Right lung (tissue), 5 donors: ENCODE measurements around the gene MAST4. TPM values are rescaled to one million over a fixed set of nuclear protein-coding genes. Genes with fewer than 3 reads are reported as not detected.

ENCODE experiments used
- DNase-seq, 2 donors: peaks; one replicate each; pipeline ENCODE4 v3.0.0-alpha.2; 2013
- polyA plus RNA-seq, 5 donors: library from polyadenylated mRNA; unstranded; fragments of 120-200 nt; gene quantifications; one replicate each; pipeline versions ENCODE4 v1.2.1 to v1.2.3, GENCODE V29; 2013; ENCODE audit warnings: inconsistent platforms in 1 of 5, low replicate concordance in 1 of 5; ENCODE audit not compliant: insufficient read length in 5 of 5, insufficient read depth in 1 of 5

MAST4 gene
- polyA plus RNA-seq, 5 donors: 33.7 to 51.2 (median 47.5) TPM

DNA sequence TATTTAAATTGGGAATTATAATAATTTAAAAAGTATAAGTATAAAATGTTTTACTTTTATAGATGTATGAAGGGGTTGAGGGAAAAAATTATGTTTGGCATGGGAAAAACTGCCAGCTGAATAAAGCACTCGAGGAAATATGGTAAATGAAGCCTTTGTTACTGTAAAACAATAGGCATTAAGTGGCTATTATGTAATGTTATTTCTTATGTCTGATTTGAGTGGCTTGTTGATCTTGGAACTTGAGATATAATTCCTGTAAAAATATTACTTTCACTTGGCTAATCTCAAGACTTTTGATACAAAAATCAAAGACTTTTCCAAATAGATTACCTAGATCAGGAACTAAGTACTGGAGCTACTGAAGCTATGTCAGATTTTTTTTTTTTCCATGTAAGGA lies 417.5 kb downstream of the MAST4 start:
- DNase-seq: no peak

DNA sequence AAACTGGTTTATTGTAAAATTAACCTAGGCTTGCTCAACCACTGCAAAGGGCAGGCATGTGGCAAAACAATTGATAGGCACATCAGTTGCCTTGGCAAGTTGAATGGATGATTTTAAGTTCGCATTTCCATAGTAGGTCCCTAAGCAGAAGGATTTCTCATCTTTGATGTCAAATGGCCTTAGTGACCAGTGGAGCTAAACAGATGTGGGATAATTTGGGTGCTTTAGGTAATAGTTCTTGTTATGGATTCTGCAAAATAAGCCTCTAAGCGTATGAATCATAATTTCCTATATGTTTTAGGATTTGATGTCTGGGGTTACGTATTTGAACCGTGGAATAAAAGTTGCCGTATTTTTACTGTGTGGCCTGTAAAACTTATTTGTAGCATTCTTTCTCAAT lies 418.0 kb downstream of the MAST4 start:
- no peak for DNase-seq

DNA sequence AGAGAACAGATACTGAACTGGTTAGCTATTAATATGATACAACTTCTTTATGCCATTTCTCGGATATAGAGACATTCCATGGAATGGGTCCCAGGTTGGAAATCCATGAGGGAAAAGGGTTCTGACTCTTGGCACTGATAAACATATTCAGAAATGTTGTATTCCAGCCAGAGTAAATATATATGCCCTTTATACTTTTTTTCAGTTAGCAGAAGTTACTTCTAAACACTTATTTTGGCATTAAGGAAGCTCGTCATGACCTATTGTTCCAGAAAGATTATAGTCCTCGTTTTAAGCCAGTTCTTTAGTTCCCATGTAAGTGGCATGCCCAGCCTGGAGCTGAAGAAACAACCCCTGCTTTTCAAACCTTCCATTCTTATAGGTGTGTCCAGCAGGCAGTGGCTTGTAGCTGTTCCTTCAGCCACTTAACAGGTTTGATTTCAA lies 418.8 kb downstream of the MAST4 start:
- DNase-seq: no peak

DNA sequence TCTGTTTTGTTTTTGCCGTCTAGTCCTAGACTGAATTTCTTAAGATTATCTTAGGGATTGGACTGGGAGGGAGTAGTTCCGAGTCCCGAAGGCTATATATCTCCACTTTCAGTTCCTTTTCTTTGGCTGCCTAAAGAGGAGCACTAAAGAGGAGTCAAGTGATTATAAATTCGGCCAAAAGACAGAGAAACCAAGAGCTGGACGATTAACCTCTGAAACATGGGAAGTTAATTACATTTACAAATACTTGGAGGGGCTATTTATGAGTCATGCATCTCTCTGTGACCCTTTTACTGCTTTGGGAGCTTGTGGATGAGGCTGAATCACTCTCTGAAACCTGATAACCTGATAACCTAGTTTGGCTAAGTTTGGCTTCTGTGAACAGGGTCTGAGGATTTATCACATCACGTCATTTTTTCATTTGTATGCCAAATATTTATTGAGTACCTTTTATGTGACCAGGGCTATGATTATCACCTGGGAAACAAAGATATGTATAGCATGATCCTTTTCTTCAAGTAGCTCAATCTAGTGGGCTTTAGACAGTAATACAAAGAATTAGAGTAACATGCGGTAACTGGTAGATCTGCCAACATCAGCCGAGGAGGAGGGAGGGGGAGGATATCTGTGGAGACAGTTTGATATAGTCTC lies 419.5 kb downstream of the MAST4 start:
- DNase-seq: no peak

DNA sequence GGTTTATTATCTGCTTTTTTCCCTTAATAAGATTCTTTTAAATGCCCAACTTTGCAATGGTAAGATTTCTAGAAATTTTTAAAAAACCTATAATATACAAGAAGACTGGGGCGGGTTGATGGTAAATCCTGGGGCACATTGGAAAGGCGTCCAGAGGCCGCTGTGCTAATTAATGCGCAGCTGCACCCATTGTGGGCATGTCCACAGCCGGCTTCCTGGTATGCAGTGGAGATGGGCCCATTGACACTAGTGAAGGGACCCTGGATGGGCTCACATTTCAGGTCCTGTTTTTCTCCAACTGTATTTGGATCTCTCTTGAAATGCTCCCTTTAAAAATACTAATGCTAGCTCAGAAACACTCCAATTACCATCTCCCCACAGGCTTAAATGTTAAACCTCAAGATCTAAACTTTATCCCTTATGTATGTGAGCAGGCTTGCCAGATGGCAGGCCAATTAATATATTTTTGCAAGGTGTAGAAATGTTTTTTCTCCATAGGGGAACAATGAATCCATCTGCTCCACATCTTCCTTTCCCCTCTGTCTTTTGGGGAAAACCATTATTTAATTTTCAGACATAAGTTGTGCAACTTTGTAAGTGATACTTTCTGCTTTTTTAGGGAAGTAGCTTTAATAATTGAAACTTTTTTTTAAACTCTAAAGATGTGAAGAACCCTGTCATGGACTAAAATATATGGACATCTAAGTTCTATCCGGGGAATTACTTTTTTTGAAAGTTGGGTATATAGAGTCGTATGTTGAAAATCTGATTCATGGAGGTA lies 423.1 kb downstream of the MAST4 start:
- no peak for DNase-seq

DNA sequence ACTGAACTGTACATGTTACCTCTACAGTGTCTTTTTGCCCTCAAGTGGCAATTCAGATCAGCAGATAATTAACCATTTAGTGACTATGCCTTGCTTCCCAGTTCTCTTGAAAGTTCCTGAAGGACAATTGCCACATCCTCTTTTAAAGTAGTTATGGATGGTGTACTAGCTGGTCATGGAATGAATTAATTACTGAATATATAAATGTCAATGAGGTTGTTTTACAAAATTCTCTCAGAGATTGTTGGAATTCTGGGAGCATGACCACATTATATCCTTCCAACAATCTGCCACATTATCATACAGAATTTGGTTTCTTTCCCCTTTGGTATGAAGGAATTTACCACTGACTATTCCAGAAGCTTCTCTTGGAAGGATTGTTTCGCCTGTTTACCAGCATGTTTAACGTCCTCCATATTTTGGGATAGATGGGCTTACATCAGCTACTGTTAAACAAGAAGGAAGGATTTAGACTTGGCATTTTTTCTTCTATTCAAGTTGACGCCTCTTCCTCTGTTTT lies 424.0 kb downstream of the MAST4 start:
- DNase-seq: no peak

DNA sequence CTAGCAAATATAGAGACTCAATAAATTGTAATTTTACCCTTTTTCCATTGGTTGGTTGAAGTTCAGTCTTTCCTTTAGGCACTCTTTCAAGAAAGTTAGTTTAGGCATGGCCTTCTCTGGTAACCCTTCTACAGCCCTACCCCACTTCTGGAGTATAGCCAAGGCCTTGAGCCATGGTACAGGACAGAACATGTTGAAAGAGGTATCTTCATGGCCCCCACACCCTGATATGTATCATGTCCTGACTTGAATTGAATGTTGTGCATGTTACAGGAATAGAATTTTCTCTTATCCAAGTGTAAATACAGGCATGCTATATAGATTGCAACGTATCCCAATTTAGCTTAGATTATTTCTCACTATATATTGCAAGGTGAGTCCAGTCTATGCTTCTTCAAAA lies 424.8 kb downstream of the MAST4 start:
- no peak for DNase-seq

DNA sequence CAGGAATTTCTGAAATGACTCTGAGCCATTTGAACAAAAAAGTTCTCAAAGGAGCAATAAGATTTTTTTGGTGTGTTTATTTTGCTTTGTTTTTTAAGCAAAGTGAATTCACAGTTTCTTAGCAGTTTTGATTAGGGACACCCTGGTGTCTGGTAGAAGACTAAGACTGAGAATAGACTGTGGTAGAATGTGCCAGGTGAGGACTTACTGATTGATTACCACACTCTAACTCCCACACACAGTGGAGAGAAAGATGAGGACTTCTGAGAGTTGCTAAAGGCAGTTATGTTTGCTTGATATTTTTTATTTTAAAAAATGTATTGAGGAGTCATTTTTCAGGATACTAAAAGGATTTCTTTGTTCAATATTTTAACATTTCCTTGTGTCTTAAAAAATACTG lies 425.3 kb downstream of the MAST4 start:
- no peak for DNase-seq

DNA sequence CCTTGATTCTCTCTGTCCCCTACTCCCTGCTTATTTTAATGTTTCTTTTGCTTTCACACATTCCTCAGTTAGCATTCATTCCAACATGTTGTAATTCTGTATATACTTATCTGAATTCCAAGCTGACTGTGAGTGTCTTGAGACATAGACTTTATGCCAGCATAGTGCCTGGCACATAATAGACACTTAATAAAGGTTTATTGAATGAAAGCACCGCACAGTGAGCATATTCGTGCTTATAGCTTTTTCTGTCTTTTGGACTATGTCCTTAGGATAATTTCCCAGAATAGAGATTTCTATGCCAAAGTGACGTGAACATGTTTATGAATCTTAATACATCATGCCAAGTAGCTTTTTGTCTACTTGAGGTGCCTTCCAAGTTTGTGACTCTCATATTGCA lies 425.8 kb downstream of the MAST4 start:
- DNase-seq: peak; percentile 79 to 90

DNA sequence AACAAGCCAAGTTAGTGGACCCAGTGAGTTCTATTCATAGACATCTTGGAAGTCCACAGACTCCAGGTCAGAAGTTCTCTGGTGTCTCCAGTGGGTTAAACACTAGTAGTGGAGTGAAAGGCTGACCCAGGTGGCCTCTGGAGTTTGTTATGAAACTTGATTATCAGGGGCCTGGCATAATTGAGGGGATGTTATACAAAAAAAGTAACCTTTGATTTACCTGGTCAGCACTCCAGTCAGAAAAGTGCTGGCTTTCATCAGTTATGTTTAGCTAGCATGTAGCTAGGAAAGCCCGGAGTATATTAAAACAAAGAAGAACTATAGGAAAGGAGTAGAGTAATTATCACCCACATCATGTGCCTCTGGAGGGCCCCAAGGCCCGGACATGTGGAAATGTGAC lies 429.3 kb downstream of the MAST4 start:
- DNase-seq: no peak

DNA sequence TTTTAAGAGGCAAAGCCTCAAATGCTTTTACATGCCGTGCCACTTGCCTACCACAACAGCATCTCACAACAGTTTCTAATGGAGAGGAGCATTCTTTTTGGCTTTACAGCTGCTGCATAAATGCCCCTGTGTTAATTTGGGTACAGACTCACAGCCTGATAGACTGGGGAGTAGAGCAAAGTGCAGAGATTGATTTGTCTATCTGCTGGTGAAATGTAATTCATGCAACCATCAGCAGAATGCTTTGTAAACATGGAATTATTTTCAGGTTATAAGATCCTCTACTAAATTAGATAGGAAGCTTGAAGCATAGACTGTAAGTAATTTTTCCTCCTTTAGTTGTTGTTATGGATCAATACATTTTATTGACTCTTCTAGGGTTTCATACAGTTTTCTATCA lies 430.1 kb downstream of the MAST4 start:
- no peak for DNase-seq

DNA sequence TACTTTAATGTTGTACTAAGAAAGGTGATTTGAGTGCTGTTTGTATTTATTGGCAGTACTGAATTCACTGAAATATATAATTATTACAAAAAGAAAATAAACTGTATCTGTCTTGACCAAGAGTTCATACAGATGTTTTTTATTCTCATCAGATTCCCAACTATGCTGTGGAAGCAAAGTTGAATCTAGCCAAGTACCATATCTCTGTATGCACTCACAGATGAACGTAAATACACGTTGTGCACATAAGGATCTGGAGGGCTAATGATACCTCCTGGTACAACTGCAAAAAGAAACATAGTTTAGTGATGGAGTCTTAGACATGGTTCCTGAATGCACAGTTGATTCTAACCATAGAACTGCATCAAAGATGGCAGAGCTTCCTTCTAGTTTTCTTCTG lies 431.0 kb downstream of the MAST4 start:
- no peak for DNase-seq

DNA sequence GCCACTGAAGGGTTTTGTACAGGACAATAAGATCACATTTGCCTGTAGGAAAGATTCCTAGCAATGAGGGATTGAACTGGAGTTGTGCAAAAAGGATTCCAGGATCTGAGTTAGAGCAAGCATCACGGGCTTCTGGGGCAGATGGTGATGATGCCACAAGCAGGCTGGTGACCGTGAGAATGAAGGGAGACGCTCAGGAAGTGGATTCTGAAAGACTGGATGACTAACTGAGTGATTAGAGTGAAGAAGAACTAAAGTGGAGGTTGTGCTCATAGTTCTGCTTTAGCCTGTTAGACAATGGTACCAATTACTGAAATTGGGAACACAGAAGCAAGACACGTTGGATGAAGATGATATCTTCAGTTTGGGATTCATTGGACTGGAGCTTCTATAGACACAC lies 432.2 kb downstream of the MAST4 start:
- no peak for DNase-seq

DNA sequence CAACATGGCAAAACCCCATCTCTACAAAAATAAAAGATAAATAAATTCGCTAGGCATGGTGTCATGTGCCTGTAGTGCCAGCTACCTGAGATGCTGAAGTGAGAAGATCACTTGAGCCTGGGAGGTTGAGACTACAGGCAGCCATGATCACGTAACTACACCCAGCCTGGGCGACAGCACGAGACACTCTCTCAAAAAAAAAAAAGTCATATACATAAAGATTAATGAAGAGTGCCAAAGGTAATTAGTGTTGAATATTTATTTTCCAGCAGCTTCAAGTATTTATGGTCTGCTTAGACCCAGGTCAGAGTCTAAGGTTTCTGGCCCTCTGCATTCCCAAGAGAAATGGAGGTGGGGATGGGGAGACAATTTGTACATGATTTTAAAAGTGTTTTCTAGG lies 432.7 kb downstream of the MAST4 start:
- no peak for DNase-seq

DNA sequence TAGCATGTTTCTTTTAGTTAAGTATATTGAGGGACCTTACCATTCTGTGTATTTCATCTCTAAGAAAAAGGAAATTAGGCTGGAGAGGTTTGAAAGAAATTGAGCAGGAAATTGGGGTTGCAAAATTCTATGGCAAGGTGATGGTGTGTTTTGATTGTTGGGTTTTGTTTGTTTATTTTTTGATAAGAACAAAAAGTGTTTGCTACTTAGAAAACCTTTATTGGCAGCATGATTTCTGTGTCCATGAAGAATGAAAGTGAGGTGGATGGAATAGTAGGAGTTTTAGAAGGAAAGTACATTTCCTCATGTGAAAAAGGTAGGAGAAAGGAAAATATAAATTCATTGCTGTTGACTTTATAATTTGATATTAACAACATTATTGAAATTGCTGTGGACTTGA lies 433.3 kb downstream of the MAST4 start:
- no peak for DNase-seq

DNA sequence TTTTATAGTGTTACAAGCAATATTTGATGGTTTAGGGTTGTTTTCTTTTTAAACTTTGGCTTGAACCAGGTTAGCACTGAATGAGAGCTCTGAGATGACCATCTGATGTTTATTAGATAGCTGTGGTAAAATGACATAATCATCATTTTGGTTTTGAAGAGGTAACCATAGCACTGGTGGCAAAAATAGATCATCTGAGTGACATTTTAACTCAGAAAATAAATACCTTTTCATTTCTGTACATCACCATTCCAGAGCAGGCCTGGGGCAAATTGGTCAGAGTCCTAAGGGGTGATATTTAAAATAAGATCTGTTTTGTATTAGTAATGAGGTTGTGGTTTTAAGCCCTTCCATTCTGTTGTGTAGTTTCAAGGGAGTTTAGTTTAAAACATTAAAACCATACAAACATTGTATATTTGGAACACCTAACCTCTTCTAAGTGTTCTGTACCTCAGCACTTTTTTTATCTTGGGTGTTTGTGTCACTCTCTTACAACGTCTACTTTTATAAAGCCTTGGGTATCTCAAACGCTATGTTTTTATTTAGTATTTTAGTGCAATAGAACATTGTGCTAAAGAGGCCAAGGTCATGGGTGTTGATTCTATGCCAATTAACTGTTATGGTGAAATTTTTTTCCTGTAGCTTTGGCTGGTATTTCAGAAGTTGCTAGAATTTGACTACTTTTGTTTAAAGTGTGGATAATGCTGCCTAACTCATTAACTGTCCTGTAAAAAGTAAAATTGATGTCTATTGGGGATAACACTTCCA lies 434.3 kb downstream of the MAST4 start:
- DNase-seq: no peak

DNA sequence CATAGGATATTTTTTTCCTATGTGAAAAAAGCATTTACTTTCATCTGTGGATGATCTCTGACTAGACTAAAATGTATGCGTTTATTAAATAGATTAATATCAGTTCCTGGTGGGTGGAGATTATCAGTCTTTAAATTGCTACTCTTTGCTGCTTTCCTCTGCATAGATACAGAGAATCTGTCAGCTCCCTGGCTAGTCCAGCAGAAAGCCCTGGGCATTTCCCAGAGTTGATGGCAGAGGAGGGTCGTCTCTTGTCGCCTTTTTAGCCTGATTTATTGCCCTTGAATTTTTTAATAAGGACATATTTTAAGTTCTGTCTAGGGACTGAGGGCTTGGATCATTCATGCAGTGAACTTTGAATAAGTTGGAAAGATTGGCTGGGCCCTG lies 434.9 kb downstream of the MAST4 start:
- no peak for DNase-seq

DNA sequence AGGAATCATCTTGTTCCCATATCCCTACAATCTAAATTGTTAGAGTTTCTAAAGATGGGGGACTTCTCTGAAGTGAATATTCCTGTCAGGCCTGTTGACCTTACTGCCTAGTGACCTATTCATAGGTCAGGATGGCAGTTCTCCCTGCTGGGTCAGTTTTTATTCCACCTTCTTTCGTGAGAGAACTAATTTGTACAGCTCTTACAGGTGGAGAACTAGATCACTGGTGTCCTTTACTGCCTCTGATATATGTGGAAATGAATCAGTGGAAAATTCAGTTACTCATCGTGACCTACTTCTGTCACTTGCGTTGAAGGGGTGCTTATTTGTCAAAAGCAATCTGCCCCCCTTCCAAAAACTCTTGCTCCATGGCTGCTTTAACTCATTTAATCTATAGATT lies 435.5 kb downstream of the MAST4 start:
- DNase-seq: no peak

DNA sequence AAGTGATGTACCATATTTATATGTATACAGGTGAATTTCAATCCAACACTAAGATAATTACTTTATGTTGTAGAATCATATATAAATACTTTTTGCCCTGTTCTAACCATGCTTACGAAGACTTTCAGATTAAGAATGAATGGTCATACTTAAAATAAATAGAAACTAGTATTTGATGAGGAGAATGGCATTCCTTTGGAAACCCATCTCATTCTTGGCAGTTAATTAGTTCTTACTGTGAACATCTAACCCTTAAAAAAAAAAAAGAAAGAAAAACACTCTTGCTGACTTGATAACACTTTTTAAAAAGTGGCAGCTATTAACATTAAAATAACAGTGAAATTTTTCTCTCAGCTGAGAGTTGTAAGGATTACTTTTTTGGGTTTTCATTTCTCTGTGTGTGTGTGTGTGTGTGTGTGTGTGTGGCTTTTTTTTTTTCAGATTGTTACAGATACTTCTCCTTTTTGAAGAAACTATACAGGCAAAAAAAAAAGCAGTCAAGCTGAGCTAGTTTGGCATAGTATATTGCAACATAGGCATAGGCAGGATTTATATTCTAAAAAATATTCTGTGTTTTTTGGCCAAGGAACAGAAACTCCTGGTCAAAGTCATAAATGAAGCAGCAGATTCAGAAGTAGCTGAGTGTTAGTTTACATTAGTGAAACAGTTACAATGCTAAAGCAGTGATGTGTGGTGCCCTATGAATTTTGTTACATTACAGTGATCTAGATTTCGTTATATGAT lies 436.9 kb downstream of the MAST4 start:
- DNase-seq: peak in 1 of 2 donors; percentile 52

DNA sequence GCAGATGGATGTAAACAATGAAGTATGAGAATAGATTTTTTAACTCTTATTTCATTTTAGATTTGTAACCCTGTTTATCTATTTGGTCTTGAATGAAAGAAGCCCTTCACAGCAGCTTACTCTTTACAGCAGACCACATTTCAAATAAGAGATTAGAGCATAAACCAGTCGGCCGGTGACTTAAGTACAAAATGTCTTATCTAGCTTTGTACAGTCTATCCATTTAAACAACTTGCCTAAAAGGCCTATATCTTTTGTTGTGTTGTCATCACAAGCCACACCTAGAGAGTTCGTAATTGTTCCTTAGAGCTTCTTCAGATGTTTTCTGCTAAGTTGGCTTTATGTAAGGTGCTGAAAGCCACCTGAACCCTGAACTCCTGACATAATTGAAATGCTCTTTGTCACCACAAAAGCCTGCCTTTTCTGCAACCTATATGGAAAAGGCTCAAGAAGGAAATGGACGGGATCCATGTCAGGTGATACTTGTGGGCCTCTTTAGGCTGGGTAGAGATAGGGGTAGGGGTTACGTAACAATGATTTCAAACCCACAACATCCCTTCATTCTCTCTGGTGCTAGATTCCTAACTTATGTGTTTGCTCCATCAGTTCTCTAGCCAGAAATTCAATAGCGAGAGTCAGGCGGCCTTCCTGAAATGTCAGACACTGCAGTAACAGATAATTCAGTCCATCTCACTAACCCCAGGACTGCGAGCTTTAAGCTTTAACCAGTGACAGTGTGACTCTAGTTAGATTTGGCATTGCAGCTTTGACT lies 437.9 kb downstream of the MAST4 start:
- no peak for DNase-seq

DNA sequence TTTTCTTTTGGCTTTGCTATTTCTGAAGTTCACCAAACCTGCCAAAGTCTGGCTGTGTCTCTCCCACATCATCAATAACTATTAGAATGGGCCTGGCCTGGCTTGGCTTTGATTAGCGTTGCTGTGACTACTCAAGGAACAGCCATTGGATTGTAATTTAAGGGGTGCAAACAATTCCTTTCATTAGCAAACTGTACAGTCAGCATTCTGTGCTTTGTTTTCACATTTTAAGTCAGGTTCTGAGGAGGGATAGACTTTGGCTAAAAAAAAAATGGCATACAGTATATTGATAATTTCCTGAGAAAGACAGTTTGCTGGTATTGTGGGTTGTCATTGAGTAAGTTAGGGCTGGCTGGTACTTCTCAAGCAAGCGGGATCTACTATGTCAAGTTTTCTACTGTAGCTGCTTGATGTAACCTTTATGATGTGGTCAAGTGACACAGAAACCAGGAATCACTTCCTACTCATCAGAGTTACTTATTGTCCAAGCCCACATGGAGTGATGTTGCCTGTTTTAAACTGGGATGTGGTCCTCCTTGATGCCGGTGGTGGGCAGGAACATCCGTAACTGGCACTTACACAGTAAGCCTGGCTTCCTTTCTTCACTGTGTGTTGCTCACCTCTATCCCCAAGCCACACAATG lies 439.0 kb downstream of the MAST4 start:
- DNase-seq: no peak
